ENCODE results near the gene TMEM183A.

The TMEM183A gene

GRCh38 chr1:203073469-203073868 lies 66.3 kb downstream of the TMEM183A start:
- in situ Hi-C loops (cut with HindIII; ENCODE audit: low sequenced_read_pairs), result no loop called here
- no peak overlapping the region for H3K4me3 ChIP-seq (ENCODE audit: low read depth, low read length)
- TF ChIP-seq CTCF (IDR thresholded peaks at IDR 0.05; ENCODE audit: low read depth, low read length), result no peak
- no peak for DNase-seq (ENCODE audit: low read depth, low spot score)
